ENCODE results near the gene RAC3. TPM values are rescaled to one million over a fixed set of nuclear protein-coding genes. Genes with fewer than 3 reads are reported as not detected.

RAC3 gene
- total RNA-seq, 4 donors from 2014 or later: 13.7 to 34.1 (median 14.8) TPM

- DNase-seq (ENCODE audit: low spot score in 2 of 2): no peak
- Histone ChIP-seq H3K36me3 (peaks cover 13% of the 10 kb centered on the region), H3K9me3 (no peaks in the 10 kb centered on the region), H3K27me3 (no peaks in the 10 kb centered on the region), H3K4me1 (peaks cover 16% of the 10 kb centered on the region), H3K27ac (no peak overlapping the region), H3K4me3 (no peak overlapping the region)
- no peak for TF ChIP-seq CTCF (IDR thresholded peaks at IDR 0.05)
- 84% methylated on average over 14 of the region's 30 CpGs for WGBS
These were observed 34.6 kb upstream of the RAC3 start for GRCh38 chr17:81996757-81997441.

GRCh38 chr17:81998212-81998611, 33.3 kb upstream of the RAC3 start:
- H3K27ac ChIP-seq: no peak overlapping the region
- TF ChIP-seq CTCF (IDR thresholded peaks at IDR 0.05) (no peak), POLR2AphosphoS5 (IDR thresholded peaks at IDR 0.05) (no peak), EP300 (IDR thresholded peaks at IDR 0.05) (no peak), POLR2A (IDR thresholded peaks at IDR 0.05) (no peak)
- H3K4me1 ChIP-seq: peaks cover 10% of the 10 kb centered on the region
- 79% methylated on average over 7 of the region's 7 CpGs for WGBS
- DNase-seq (ENCODE audit: low spot score in 2 of 2): no peak
- H3K36me3 ChIP-seq: peaks cover 13% of the 10 kb centered on the region
- H3K9me3 ChIP-seq: no peaks in the 10 kb centered on the region
- H3K27me3 ChIP-seq: no peaks in the 10 kb centered on the region
- H3K4me3 ChIP-seq: no peak overlapping the region

- WGBS: 95% methylated on average over 9 of the region's 14 CpGs
- peaks cover 17% of the 10 kb centered on the region for H3K4me1 ChIP-seq
- DNase-seq (ENCODE audit: low spot score in 2 of 2): no peak
- H3K36me3 ChIP-seq: peaks cover 13% of the 10 kb centered on the region
- TF ChIP-seq POLR2AphosphoS5 (IDR thresholded peaks at IDR 0.05) (no peak), CTCF (IDR thresholded peaks at IDR 0.05) (no peak), POLR2A (IDR thresholded peaks at IDR 0.05) (no peak), EP300 (IDR thresholded peaks at IDR 0.05) (no peak)
- no peaks in the 10 kb centered on the region for H3K27me3 ChIP-seq
- no peak overlapping the region for H3K27ac ChIP-seq
- H3K4me3 ChIP-seq: no peak overlapping the region
- H3K9me3 ChIP-seq: no peaks in the 10 kb centered on the region
These were observed 32.6 kb upstream of the RAC3 start for GRCh38 chr17:81998691-81999438.

GRCh38 chr17:81999587-81999975, 31.9 kb upstream of the RAC3 start:
- Histone ChIP-seq H3K27me3 (no peaks in the 10 kb centered on the region), H3K27ac (no peak overlapping the region), H3K9me3 (no peaks in the 10 kb centered on the region), H3K4me3 (no peak overlapping the region), H3K36me3 (peaks cover 13% of the 10 kb centered on the region), H3K4me1 (peaks cover 24% of the 10 kb centered on the region)
- WGBS: 94% methylated on average over 12 of the region's 12 CpGs
- TF ChIP-seq CTCF (IDR thresholded peaks at IDR 0.05) (no peak), POLR2AphosphoS5 (IDR thresholded peaks at IDR 0.05) (no peak), POLR2A (IDR thresholded peaks at IDR 0.05) (no peak), EP300 (IDR thresholded peaks at IDR 0.05) (no peak)
- DNase-seq (ENCODE audit: low spot score in 2 of 2): no peak

- TF ChIP-seq EP300 (IDR thresholded peaks at IDR 0.05) (no peak), POLR2AphosphoS5 (IDR thresholded peaks at IDR 0.05) (no peak), CTCF (IDR thresholded peaks at IDR 0.05) (no peak), POLR2A (IDR thresholded peaks at IDR 0.05) (no peak)
- no peak for DNase-seq (ENCODE audit: low spot score in 2 of 2)
- 67% methylated on average over 20 of the region's 36 CpGs for WGBS
- H3K4me3 ChIP-seq: no peak overlapping the region
- H3K36me3 ChIP-seq: peaks cover 13% of the 10 kb centered on the region
- H3K9me3 ChIP-seq: no peaks in the 10 kb centered on the region
- H3K27ac ChIP-seq: no peak overlapping the region
- H3K27me3 ChIP-seq: no peaks in the 10 kb centered on the region
- H3K4me1 ChIP-seq: peaks cover 24% of the 10 kb centered on the region
These were observed 31.3 kb upstream of the RAC3 start for GRCh38 chr17:81999976-82000802.
